Erythroblast (primary cell): ENCODE results near the gene ZBTB42.

Source experiments
- GATA1 ChIP-seq: IDR thresholded peaks from 2 replicates; pipeline ENCODE4 v1.6.1; 2011; ENCODE audit warnings: low read depth, mild to moderate bottlenecking, control low read depth, low read length, moderate library complexity
- POLR2A ChIP-seq: IDR thresholded peaks from 2 replicates; pipeline ENCODE4 v1.6.1; 2011; ENCODE audit warnings: mild to moderate bottlenecking, low read length

GRCh38 chr14:104844306-104845032, 43.6 kb downstream of the ZBTB42 start:
- TF ChIP-seq POLR2A (no peak), GATA1 (no peak)
